K562 (cell line): ENCODE data around the gene PACS2. TPM values are rescaled to one million over a fixed set of nuclear protein-coding genes. Genes with fewer than 3 reads are reported as not detected.

Source experiments
- HDAC8 ChIP-seq: fragments of 450-650 bp; IDR thresholded peaks from 2 replicates; pipeline ENCODE4 v1.6.1; 2016; ENCODE audit warnings: mild to moderate bottlenecking, missing genetic modification characterization, moderate library complexity, missing compliant biosample characterization
- HLTF ChIP-seq: fragments of 450-650 bp; IDR thresholded peaks from 2 replicates; pipeline ENCODE4 v1.6.1; 2016
- HMGXB4 ChIP-seq: sonication (generic); formaldehyde crosslinking; IDR thresholded peaks from 2 replicates; pipeline ENCODE4 v1.8.1; 2023; ENCODE audit warnings: mild to moderate bottlenecking, missing genetic modification reagents
- L3MBTL2 ChIP-seq: fragments of 450-650 bp; IDR thresholded peaks from 2 replicates; pipeline ENCODE4 v1.6.1; 2016; ENCODE audit warnings: mild to moderate bottlenecking, moderate library complexity
- MAZ ChIP-seq, 2 experiments: fragments of 450-650 bp in 1 of 2; sonication (generic) in 1 of 2; formaldehyde crosslinking; IDR thresholded peaks in 1 of 2; conservative IDR thresholded peaks in 1 of 2; 2 replicates each; pipeline versions ENCODE4 v1.4.0 to v1.5.0; 2020; ENCODE audit warnings: mild to moderate bottlenecking in 1 of 2, missing genetic modification reagents in 1 of 2
- PHF8 ChIP-seq: fragments of 200-600 bp; sonication (generic); IDR thresholded peaks from 2 replicates; pipeline ENCODE4 v1.6.1; 2012; ENCODE audit warnings: mixed run types, mild to moderate bottlenecking, inconsistent platforms, low read length, moderate library complexity, borderline replicate concordance
- PURB ChIP-seq: sonication (generic); formaldehyde crosslinking; IDR thresholded peaks from 2 replicates; pipeline ENCODE4 v1.9.0; 2021; ENCODE audit warnings: low read depth, mild to moderate bottlenecking, missing genetic modification reagents
- SP1 ChIP-seq: sonication (generic); formaldehyde crosslinking; IDR thresholded peaks from 2 replicates; pipeline ENCODE4 v1.8.1; 2022; ENCODE audit warnings: mild to moderate bottlenecking, missing genetic modification reagents
- TFE3 ChIP-seq: fragments of 450-650 bp; formaldehyde crosslinking; IDR thresholded peaks from 2 replicates; pipeline ENCODE4 v1.4.0; 2020; ENCODE audit warnings: mild to moderate bottlenecking, mixed read lengths
- ZBTB11 ChIP-seq, 3 experiments: fragments of 200-800 bp in 1 of 3; fragments of 250-450 bp in 1 of 3; fragments of 450-650 bp in 1 of 3; sonication (Bioruptor Pico) in 1 of 3; sonication (Bioruptor generic) in 1 of 3; formaldehyde crosslinking in 1 of 3; IDR thresholded peaks; 2 replicates each; pipeline versions ENCODE4 v1.6.1 to v1.8.0; 2016 to 2022; ENCODE audit warnings: mild to moderate bottlenecking in 2 of 3, missing genetic modification characterization in 2 of 3, missing compliant biosample characterization in 1 of 3, moderate library complexity in 1 of 3
- ZNF224 ChIP-seq: sonication (generic); formaldehyde crosslinking; IDR thresholded peaks from 2 replicates; pipeline ENCODE4 v1.8.0; 2022; ENCODE audit warnings: mild to moderate bottlenecking, missing genetic modification reagents
- ZNF232 ChIP-seq: sonication (generic); formaldehyde crosslinking; IDR thresholded peaks from 2 replicates; pipeline ENCODE4 v1.8.0; 2022; ENCODE audit warnings: mild to moderate bottlenecking, missing genetic modification reagents
- polyA plus RNA-seq, 8 experiments: library from polyadenylated mRNA; depleted of rRNA in 4 of 8; stranded (reverse) in 5 of 8; unstranded in 3 of 8; fragments of >200 nt; fragmentation: Nextera tagmentation in 2 of 8; fragmentation: Illumina TruSeq in 1 of 8; extraction: Ambion mirVana in 2 of 8; extraction: Trizol in 1 of 8; gene quantifications; 2 replicates each; pipeline versions ENCODE4 v1.2.1 to v1.2.3, GENCODE V29; 2011 to 2014; ENCODE audit warnings: inconsistent platforms in 1 of 8, missing spikeins in 1 of 8
- total RNA-seq, 7 experiments: library from RNA; depleted of rRNA in 6 of 7; stranded (reverse); fragments of >200 nt in 6 of 7; fragmentation: Illumina TruSeq in 2 of 7; extraction: Trizol in 2 of 7; gene quantifications; 2 replicates each; pipeline versions ENCODE4 v1.2.1 to v1.2.3, GENCODE V29; 2011 to 2021; ENCODE audit warnings: low replicate concordance in 1 of 7

The PACS2 gene
- total and polyA plus RNA-seq, 9 of the 15 experiments (the other 6 are each of a cell fraction or from before 2014, with no cell fraction given): 0.11 to 20.8 (median 9.9) TPM

- TF ChIP-seq HMGXB4 (CRISPR knock-in tag) (no peak), PHF8 (peak; percentile 9; the same call in 1 of the 2 replicates), L3MBTL2 (peak; percentile 5; the same call in 1 of the 2 replicates), ZNF232 (CRISPR knock-in tag) (0 out of 2 replicates have a peak, but pooled peaks have one; percentile 23), PURB (CRISPR knock-in tag) (no peak), MAZ (CRISPR knock-in tag; conservative IDR thresholded peaks at IDR 0.05 in 1 of 2, IDR thresholded peaks at IDR 0.05 in 1 of 2) (no peak), TFE3 (no peak), SP1 (CRISPR knock-in tag) (0 out of 2 replicates have a peak, but pooled peaks have one; percentile 38), HLTF (no peak), HDAC8 (no peak), ZBTB11 (CRISPR knock-in tag; IDR thresholded peaks at IDR 0.05) (peak in 1 of 3 experiments; percentile 68; a peak in 1 of 6 replicates), ZNF224 (CRISPR knock-in tag) (0 out of 2 replicates have a peak, but pooled peaks have one; percentile 31)
Observed at GRCh38 chr14:105398726-105399465, 84.3 kb downstream of the PACS2 start (continued).
